ENCODE measurements around the gene SSPN.

Gene SSPN

DNA sequence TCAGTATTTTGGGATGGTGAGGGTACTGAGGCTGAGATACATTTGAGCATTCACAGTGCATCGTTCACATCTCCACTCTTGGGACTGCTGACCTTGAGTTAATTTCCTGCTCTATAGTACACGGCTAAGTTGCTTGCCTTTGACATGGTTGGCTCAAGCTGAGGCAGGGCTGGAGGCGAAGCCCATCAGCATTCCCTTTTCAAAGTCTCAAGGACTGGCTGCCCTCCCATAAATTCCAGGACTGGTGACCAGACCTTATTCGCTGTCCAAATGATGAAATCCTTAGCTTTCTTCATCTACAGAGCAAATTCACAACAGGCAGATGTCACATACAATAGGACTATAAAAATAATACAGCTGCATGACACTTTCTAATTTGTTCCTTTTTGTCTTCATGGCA, 85.9 kb downstream of the SSPN start:
- no peaks in the 10 kb centered on the region for H3K9me3 ChIP-seq (ENCODE audit: control insufficient read depth, insufficient read depth, low read length)
- H3K4me3 ChIP-seq (ENCODE audit: low read depth, low read length): no peak overlapping the region
- H3K27me3 ChIP-seq (ENCODE audit: control insufficient read depth, insufficient read depth, low read length): no peaks in the 10 kb centered on the region
- H3K9ac ChIP-seq (ENCODE audit: low read depth, low read length): no peak overlapping the region
- no peaks in the 10 kb centered on the region for H3K4me1 ChIP-seq (ENCODE audit: control insufficient read depth, insufficient read depth, low read length)
- no peaks in the 10 kb centered on the region for H3K36me3 ChIP-seq (ENCODE audit: control insufficient read depth, insufficient read depth, low read length)

- no peak overlapping the region for H3K4me3 ChIP-seq (ENCODE audit: low read depth, low read length)
- no peak overlapping the region for H3K9ac ChIP-seq (ENCODE audit: low read depth, low read length)
- no peaks in the 10 kb centered on the region for H3K9me3 ChIP-seq (ENCODE audit: control insufficient read depth, insufficient read depth, low read length)
- H3K4me1 ChIP-seq (ENCODE audit: control insufficient read depth, insufficient read depth, low read length): no peaks in the 10 kb centered on the region
- H3K36me3 ChIP-seq (ENCODE audit: control insufficient read depth, insufficient read depth, low read length): no peaks in the 10 kb centered on the region
- no peaks in the 10 kb centered on the region for H3K27me3 ChIP-seq (ENCODE audit: control insufficient read depth, insufficient read depth, low read length)
Observed at GRCh38 chr12:26282339-26282940, 87.1 kb downstream of the SSPN start.

DNA sequence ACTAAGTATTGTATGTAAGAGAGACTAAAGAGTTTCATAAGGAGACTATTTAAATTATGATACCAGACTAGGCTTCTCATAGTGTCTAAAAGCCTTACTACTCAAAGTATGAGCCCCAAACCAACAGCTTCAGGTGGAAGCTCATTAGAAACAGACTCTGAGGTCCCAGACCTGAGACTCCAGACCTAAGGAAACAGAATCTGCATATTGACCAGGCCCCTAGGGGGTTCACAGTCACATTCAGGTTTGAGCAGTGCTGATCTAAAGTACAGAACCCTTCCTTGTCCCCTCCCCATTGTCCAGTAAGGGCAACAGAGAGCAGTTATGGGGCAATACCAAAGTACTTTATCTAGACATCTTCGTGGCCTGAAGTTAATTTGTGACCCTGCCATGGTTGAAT, 87.7 kb downstream of the SSPN start:
- H3K9ac ChIP-seq (ENCODE audit: low read depth, low read length): no peak overlapping the region
- H3K27me3 ChIP-seq (ENCODE audit: control insufficient read depth, insufficient read depth, low read length): no peaks in the 10 kb centered on the region
- no peaks in the 10 kb centered on the region for H3K4me1 ChIP-seq (ENCODE audit: control insufficient read depth, insufficient read depth, low read length)
- no peaks in the 10 kb centered on the region for H3K36me3 ChIP-seq (ENCODE audit: control insufficient read depth, insufficient read depth, low read length)
- no peak overlapping the region for H3K4me3 ChIP-seq (ENCODE audit: low read depth, low read length)
- H3K9me3 ChIP-seq (ENCODE audit: control insufficient read depth, insufficient read depth, low read length): no peaks in the 10 kb centered on the region

DNA sequence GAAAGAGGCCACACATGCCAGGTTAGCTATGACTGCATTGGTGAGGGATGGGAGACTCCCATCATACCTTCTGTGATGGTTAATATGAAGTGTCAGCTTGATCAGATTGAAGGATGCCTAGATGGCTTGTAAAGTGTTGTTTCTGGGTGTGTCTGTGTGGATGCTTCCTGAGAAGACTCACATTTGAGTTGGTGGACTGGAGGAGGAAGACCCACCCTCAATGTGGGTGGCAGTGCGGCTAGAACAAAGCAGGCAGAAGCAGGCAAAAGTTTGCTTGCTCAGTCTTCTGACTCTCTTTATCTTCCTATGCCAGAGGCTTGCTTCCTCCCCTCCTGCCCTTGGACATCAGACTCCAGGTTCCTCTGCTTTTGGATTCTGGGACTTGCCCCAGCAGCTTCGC, 88.2 kb downstream of the SSPN start:
- Histone ChIP-seq H3K4me1 (ENCODE audit: control insufficient read depth, insufficient read depth, low read length) (no peaks in the 10 kb centered on the region), H3K4me3 (ENCODE audit: low read depth, low read length) (no peak overlapping the region), H3K9ac (ENCODE audit: low read depth, low read length) (no peak overlapping the region)

DNA sequence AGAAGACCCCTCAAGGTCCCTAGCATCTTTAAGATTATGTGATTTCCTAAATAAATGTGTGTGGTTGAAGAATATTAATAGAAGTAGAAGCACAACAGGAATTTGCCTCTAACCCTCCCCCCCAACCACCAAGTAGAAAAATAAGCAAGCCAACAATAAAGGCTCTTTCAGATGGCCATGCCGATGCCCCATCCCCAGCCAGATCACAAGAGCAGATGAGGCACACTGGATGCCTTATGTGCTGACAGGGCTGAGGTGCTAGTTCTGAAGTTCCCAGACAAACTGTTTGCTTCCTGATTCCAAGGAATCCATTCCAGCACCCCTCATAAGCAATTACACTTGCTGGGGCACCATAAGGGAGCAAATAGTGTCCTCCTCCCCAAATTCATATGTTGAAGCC, 90.0 kb downstream of the SSPN start:
- H3K4me1 ChIP-seq (ENCODE audit: control insufficient read depth, insufficient read depth, low read length): no peaks in the 10 kb centered on the region
- H3K9me3 ChIP-seq (ENCODE audit: control insufficient read depth, insufficient read depth, low read length): no peaks in the 10 kb centered on the region
- no peak overlapping the region for H3K9ac ChIP-seq (ENCODE audit: low read depth, low read length)
- no peak overlapping the region for H3K4me3 ChIP-seq (ENCODE audit: low read depth, low read length)
- no peaks in the 10 kb centered on the region for H3K36me3 ChIP-seq (ENCODE audit: control insufficient read depth, insufficient read depth, low read length)
- H3K27me3 ChIP-seq (ENCODE audit: control insufficient read depth, insufficient read depth, low read length): no peaks in the 10 kb centered on the region

More for the DNA sequence above, 88.2 kb downstream of the SSPN start:
- no peaks in the 10 kb centered on the region for H3K9me3 ChIP-seq (ENCODE audit: control insufficient read depth, insufficient read depth, low read length)
- H3K36me3 ChIP-seq (ENCODE audit: control insufficient read depth, insufficient read depth, low read length): no peaks in the 10 kb centered on the region
- H3K27me3 ChIP-seq (ENCODE audit: control insufficient read depth, insufficient read depth, low read length): no peaks in the 10 kb centered on the region

GRCh38 chr12:26286186-26286585, 90.8 kb downstream of the SSPN start:
- no peaks in the 10 kb centered on the region for H3K27me3 ChIP-seq (ENCODE audit: control insufficient read depth, insufficient read depth, low read length)
- H3K9ac ChIP-seq (ENCODE audit: low read depth, low read length): no peak overlapping the region
- H3K4me1 ChIP-seq (ENCODE audit: control insufficient read depth, insufficient read depth, low read length): no peaks in the 10 kb centered on the region
- H3K9me3 ChIP-seq (ENCODE audit: control insufficient read depth, insufficient read depth, low read length): no peaks in the 10 kb centered on the region
- H3K4me3 ChIP-seq (ENCODE audit: low read depth, low read length): no peak overlapping the region
- no peaks in the 10 kb centered on the region for H3K36me3 ChIP-seq (ENCODE audit: control insufficient read depth, insufficient read depth, low read length)

DNA sequence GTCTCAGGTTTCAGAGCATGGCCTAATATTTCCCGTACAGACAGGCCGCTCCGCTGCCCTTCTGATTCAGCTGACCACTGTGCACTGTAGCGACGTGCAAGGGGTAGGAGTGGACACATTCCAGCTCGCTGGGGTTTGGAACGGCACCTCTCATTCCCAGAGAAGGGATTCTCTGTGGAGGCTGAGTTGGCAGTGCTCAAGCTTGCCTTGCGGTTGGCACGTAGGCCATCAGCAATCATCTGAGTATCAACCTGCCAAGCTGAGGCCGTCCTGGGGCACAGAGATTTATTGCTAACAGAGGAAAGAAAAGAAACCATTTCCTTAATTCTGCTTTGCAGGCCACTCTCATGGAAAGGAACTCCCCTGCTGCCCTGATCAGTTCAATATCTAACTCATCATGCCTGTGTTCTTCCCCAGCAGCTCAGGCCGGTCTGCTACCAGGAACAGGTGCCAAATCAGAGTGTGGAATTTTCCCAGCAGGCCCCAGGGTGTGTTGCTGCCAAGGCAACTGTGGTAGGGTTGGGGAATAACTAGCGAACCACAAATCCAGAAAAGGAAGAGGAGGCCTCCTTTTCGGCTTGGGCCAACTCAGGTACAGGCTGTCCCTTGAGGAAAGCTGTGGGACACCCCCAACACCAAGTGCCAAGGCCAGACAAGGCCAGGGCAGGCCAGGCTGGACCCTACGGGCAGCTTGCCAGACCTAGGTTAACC, 92.5 kb downstream of the SSPN start:
- Histone ChIP-seq H3K9me3 (ENCODE audit: control insufficient read depth, insufficient read depth, low read length) (no peaks in the 10 kb centered on the region), H3K9ac (ENCODE audit: low read depth, low read length) (no peak overlapping the region), H3K4me1 (ENCODE audit: control insufficient read depth, insufficient read depth, low read length) (no peaks in the 10 kb centered on the region), H3K36me3 (ENCODE audit: control insufficient read depth, insufficient read depth, low read length) (no peaks in the 10 kb centered on the region), H3K4me3 (ENCODE audit: low read depth, low read length) (no peak overlapping the region), H3K27me3 (ENCODE audit: control insufficient read depth, insufficient read depth, low read length) (no peaks in the 10 kb centered on the region)

- H3K4me1 ChIP-seq (ENCODE audit: control insufficient read depth, insufficient read depth, low read length): no peaks in the 10 kb centered on the region
- H3K9ac ChIP-seq (ENCODE audit: low read depth, low read length): no peak overlapping the region
- no peaks in the 10 kb centered on the region for H3K36me3 ChIP-seq (ENCODE audit: control insufficient read depth, insufficient read depth, low read length)
- H3K27me3 ChIP-seq (ENCODE audit: control insufficient read depth, insufficient read depth, low read length): no peaks in the 10 kb centered on the region
- no peaks in the 10 kb centered on the region for H3K9me3 ChIP-seq (ENCODE audit: control insufficient read depth, insufficient read depth, low read length)
- H3K4me3 ChIP-seq (ENCODE audit: low read depth, low read length): no peak overlapping the region
Observed at GRCh38 chr12:26290565-26290964, 95.2 kb downstream of the SSPN start.

DNA sequence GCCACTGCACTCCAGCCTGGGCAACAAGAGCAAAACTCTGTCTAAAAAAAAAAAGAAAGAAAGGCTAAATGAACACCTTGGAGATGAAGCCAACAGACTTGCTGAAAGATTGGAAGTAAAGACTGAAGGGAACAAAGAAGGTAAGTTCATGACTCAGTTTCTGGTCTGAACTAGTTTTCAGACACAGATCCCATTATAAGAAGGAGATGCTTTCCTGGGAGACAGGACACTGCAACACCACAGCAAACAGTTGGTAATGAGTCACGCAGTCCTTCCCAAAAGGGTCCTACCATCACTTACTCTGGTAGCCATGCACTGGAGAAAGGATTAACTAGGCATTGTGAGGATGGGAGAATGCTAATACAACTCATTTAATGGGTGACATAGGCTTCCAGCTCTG, 97.2 kb downstream of the SSPN start:
- H3K9ac ChIP-seq (ENCODE audit: low read depth, low read length): no peak overlapping the region
- no peaks in the 10 kb centered on the region for H3K9me3 ChIP-seq (ENCODE audit: control insufficient read depth, insufficient read depth, low read length)
- H3K27me3 ChIP-seq (ENCODE audit: control insufficient read depth, insufficient read depth, low read length): no peaks in the 10 kb centered on the region
- H3K4me1 ChIP-seq (ENCODE audit: control insufficient read depth, insufficient read depth, low read length): no peaks in the 10 kb centered on the region
- no peaks in the 10 kb centered on the region for H3K36me3 ChIP-seq (ENCODE audit: control insufficient read depth, insufficient read depth, low read length)
- no peak overlapping the region for H3K4me3 ChIP-seq (ENCODE audit: low read depth, low read length)

GRCh38 chr12:26293612-26294011, 98.2 kb downstream of the SSPN start:
- H3K4me1 ChIP-seq (ENCODE audit: control insufficient read depth, insufficient read depth, low read length): no peaks in the 10 kb centered on the region
- no peak overlapping the region for H3K4me3 ChIP-seq (ENCODE audit: low read depth, low read length)
- no peaks in the 10 kb centered on the region for H3K9me3 ChIP-seq (ENCODE audit: control insufficient read depth, insufficient read depth, low read length)
- no peaks in the 10 kb centered on the region for H3K27me3 ChIP-seq (ENCODE audit: control insufficient read depth, insufficient read depth, low read length)
- no peak overlapping the region for H3K9ac ChIP-seq (ENCODE audit: low read depth, low read length)
- H3K36me3 ChIP-seq (ENCODE audit: control insufficient read depth, insufficient read depth, low read length): no peaks in the 10 kb centered on the region

- H3K27me3 ChIP-seq (ENCODE audit: control insufficient read depth, insufficient read depth, low read length): no peaks in the 10 kb centered on the region
- H3K4me1 ChIP-seq (ENCODE audit: control insufficient read depth, insufficient read depth, low read length): no peaks in the 10 kb centered on the region
- H3K9ac ChIP-seq (ENCODE audit: low read depth, low read length): no peak overlapping the region
- H3K36me3 ChIP-seq (ENCODE audit: control insufficient read depth, insufficient read depth, low read length): no peaks in the 10 kb centered on the region
- no peak overlapping the region for H3K4me3 ChIP-seq (ENCODE audit: low read depth, low read length)
- no peaks in the 10 kb centered on the region for H3K9me3 ChIP-seq (ENCODE audit: control insufficient read depth, insufficient read depth, low read length)
Observed at GRCh38 chr12:26295001-26295400, 99.6 kb downstream of the SSPN start.

GRCh38 chr12:26297396-26298070, 102.2 kb downstream of the SSPN start:
- H3K4me1 ChIP-seq (ENCODE audit: control insufficient read depth, insufficient read depth, low read length): no peaks in the 10 kb centered on the region
- H3K36me3 ChIP-seq (ENCODE audit: control insufficient read depth, insufficient read depth, low read length): no peaks in the 10 kb centered on the region
- no peak overlapping the region for H3K4me3 ChIP-seq (ENCODE audit: low read depth, low read length)
- H3K27me3 ChIP-seq (ENCODE audit: control insufficient read depth, insufficient read depth, low read length): no peaks in the 10 kb centered on the region
- H3K9me3 ChIP-seq (ENCODE audit: control insufficient read depth, insufficient read depth, low read length): no peaks in the 10 kb centered on the region
- no peak overlapping the region for H3K9ac ChIP-seq (ENCODE audit: low read depth, low read length)

Measured in iPS-15b (cell line).